CD4-positive, alpha-beta T cell treated with Interleukin-15 for 1 hour (primary cell): ENCODE measurements around the gene ABAT.
"Not testable (repeated sequence)": the region's sequence is repeated elsewhere in the genome, so short reads cannot be mapped to it uniquely, and the experiment has no call there.

Experiments used
- DNase-seq: peaks from one replicate; pipeline ENCODE4 v3.0.0-alpha.2; 2020

ABAT gene

DNA sequence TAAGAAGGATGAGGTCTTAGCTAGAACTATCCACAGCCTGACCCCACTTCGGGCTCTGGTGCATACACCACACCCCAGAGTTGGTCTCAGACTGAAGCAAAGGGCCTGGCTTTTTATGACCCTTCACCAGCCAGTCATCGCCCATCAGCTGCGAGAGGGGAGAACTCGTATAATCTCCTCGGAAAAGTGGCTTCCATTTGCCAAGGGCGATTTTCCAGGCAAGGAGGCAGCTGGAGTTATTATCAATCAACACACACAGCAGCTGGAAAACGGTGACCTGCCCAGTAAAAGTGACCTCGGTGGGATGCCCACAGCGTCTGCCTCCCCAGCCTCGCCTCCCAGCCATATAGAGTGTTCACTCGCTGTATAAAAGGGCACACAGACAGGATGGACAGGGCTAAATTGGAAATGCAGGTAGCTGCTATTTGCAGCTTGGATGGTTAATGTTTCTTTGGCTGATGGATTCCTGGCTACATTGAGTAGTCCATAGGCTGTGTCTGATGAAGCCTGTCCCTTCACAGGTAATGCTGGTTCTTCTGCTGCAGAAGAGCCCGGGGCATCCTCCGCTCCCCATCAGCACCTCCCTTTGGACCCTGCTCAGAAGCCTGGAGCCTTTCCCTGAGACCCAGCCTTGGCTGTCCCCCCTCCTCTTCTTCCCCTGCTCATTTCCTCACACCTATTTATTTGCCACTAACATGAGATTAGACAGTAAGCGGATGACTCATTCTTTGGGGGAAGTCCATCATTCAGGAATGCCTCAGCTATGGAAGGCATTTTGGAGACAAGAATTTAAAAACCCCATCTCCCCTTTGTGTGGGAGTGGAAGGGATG lies 77.3 kb downstream of the ABAT start:
- DNase-seq: no peak

DNA sequence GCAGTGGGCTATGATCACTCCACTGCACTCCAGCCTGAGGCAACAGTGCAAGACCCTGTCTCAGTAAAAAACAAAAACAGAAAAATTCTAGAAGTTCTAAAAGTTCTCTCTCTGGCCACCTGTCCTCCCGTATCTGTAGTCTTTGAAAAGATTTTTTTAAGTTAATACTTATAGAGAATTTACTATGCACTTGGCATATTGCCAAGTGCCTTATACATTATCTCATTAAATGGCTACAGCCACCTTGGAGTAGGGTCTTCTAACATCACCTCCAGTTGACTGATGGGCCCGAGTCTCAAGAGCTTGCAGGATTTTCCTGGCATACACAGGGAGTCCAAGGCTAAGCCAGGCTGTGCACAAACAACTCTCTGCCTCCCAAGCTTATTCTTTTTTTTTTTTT lies 78.3 kb downstream of the ABAT start:
- no peak for DNase-seq

DNA sequence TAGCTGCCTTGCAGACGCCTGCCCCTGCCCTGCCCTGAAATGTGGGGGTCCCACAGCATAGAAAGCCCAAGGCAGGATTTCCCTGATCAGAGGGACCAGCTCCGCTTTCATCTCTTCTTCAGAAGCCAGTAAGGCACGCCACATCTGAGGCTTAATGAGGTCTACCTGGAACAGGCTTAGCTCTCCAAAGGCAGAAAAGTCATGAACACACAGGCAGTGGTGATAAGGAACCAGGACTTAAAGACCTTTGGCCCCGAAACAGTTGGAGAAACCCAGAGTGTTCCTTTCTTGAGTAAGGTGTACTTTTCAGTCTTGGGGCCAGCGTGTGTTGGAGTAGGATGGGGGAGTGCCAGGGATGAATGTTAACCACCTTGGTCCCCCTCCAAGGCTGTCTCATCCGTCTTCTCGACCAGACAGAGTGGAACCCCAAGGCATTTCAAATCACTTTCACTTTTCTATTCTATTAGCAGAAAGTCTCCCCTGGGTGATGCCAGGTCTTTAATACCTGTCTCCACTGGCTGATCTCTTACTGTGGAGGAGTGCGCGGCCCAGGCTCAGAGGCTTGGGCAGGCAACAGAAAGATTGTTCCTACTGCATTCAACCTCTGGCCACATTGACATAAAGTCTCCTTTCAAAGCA lies 79.1 kb downstream of the ABAT start:
- no peak for DNase-seq

DNA sequence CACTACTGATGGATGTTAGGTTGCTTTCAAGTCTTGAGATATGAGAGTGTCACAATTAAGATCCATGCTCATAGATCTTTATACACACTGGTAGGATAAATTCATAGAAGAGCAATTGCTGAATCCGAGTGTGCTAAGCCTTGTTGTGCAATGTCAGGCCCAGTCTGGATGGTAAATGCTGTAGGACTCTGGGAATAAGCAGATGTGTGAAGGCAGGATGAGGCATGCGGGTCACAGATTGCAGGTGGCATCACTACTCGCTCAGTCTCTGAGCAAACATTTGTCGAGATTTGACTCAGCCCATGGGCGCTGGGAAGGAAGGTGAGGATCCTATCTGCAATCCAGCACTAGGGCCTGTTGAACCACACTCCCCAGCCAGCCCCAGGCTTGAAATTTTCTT lies 82.3 kb downstream of the ABAT start:
- DNase-seq: no peak

DNA sequence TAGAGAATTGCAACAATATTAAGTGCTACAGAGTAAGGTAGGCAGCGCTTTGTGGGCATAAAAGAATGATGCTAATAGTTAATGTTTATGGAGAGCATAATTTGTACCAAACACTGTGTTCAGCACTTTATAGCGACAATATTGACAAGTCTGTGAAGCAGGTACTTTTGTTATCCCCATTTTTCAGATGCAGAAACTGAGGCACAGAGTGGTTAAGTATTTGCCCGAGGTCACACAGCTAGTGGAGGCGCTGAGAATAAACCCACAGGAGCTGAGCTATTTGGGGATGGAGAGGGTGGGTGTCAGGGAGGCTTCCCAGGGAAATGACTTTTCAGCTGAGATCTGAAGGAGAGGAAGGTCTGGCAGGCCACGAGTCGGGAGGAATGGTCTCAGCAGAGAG lies 83.6 kb downstream of the ABAT start:
- no peak for DNase-seq

DNA sequence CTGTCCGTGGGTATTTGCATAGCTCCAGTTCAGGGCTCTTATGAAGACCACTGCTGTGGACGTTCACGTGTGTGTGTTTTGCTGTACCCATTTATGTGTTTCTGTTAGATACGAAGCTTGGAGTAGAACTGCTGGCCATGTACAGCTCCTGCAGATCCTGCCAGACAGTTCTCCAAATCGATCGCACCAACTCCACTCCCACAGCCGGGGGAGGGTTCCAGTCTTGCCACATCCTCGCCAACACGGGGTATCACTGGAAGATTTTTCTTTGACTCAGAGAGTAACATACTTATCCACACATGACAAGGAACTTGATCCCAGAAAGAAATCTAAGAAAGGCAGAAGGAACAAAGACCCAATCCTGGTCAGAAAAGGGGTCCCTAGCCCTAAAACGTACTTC lies 85.6 kb downstream of the ABAT start:
- DNase-seq: no peak

DNA sequence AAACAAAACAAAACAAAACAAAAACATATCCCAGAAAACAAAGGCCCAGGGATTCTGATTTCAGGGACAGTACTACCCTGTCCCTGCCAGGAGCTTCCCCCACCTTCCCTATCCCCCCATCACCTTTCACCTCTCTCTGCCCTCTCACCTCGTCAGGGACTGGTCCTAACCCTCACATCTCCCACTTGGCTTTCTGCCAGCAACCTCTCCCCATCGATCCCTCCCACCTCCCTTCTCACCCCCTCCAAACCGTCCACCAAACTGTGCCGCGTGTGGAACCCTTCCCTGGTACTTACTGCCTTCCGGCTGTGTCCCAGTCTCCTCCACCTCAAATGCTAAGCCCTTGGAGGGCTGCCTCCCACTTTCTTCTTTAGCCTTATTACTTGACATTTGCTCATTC lies 86.7 kb downstream of the ABAT start:
- no peak for DNase-seq

DNA sequence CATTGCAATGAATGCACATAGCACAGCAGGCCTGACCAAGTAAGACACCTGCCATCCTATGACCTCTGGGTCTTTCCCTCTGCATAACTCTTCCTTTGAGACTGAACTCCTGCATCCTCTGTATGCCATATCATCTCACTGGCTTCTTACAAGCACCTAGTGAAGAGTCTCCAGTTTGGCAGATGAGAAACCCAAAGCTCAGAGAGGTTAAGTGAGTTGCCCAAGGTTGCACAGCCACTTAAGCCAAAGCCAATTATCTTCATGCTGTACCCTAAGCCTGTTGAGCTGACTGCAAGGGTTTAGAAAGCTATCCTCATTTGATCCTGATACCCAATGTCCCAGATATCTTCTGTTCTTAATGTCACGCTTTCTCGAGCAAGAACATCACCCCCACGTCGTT lies 87.8 kb downstream of the ABAT start:
- no peak for DNase-seq

DNA sequence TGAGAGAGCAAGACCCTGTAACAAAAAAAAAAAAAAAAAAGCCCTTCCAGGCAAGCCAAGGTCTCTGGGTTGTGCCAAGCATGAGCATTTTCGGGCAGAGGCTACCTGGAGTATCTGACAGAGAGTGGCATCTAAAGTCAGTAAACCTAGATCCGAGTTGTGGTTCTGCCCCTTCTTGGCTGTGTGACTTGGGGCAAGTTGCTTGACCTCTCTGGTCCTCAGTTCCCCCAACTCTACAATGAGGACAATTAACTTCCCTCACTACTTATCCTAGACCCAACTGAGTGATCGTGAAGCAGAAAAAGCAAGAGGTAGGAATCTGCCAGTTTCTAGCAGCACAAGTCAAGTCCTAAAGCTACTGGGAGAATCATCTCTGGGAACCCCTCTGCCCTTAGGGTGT lies 88.7 kb downstream of the ABAT start:
- no peak for DNase-seq

DNA sequence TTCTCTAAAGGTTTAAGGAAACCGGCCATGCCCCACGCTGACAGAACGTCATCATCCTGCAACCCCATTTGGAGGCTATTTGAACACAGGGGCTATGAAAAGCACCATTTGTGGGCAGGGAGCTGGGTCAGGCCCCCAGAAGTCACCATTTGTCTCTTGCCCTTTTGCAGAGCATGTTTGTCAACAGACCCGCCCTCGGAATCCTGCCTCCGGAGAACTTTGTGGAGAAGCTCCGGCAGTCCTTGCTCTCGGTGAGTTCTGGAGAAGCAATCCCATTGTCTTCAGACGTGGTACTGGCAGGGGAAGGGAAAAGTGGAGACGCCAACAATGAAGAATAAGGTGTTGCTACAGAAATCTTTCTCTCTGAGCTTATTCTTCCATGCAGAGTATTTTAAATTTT lies 89.5 kb downstream of the ABAT start:
- DNase-seq: no peak

DNA sequence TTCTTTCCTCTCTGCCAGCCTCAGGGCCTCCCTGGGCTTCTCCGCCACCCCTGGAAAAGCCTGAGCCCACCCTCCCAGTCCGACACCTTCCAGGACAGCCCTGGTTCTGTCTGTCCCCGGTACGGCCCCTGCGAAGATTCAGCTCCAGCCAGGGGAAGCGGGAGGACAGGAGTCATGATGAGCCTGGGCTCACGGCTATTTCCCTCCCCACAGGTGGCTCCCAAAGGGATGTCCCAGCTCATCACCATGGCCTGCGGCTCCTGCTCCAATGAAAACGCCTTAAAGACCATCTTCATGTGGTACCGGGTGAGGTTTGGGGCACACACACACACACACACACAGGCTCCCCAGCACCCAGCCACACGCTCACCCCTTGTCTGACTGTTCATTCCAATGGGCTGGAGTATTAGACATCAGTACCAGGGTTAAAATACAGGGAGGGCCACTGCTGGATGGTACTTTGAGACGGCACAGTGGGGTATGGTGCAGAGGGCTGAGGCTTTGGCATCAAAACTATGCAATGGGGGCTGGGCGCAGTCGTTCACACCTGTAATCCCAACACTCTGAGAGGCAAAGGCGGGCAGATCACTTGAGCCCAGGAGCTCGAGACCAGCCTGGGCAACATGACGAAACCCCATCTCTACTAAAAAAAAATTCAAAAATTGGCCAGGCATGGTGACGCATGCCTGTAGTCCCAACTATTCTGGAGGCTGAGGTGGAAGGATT lies 90.3 kb downstream of the ABAT start:
- DNase-seq: no peak

DNA sequence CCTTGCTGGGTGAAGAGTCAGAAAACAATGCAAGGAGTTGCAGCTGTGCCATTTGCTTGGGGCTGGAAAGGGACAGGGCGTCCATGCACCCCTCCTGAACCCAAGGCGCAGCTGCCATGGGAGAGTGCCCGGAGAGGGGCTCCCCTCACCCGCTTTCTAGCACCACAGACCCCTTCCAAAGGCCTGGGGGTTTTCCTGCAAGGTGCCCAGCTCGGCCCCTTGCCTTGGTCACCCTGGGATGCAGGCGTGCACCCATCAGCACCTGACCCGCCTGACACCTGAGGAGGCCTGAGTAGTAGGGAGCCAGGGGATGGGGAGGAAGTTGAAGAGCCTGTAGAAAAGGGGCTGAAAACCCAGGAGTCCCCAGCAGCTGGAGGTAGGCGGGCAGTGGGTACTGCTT lies 92.8 kb downstream of the ABAT start:
- no peak for DNase-seq

DNA sequence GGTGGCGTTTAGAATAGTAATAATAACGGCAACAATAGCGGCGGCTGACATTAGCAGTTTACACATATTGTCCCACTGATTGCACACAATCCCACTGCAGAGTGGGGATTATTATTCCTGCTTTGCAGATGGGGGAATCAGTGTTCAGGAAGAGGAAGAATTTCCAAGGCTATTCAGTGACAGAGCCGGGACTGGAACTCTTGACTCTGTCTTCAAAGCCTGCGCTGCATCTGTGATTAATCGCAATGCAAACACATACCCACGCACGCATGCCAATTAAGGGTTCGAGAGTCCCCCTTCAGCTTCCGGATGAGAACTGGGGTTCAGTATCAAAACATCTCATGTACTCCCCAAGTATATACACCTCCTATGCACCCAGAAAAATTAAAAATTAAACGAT lies 93.9 kb downstream of the ABAT start:
- DNase-seq: no peak

DNA sequence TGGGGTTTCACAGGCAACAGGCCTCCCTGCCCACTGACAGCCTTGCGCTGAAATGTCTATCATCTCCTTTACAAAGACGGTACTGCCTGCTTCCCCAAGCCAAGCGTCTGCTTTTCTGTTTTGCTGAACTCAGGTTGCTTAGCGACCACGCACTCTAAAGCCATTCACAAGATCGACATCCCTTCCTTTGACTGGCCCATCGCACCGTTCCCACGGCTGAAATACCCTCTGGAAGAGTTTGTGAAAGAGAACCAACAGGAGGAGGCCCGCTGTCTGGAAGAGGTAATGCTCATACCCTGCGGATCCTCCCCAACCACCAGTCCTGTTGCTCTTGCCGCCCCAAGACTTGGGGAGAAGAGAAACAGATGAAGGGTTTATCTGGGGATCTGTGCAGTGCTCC lies 94.3 kb downstream of the ABAT start:
- no peak for DNase-seq

DNA sequence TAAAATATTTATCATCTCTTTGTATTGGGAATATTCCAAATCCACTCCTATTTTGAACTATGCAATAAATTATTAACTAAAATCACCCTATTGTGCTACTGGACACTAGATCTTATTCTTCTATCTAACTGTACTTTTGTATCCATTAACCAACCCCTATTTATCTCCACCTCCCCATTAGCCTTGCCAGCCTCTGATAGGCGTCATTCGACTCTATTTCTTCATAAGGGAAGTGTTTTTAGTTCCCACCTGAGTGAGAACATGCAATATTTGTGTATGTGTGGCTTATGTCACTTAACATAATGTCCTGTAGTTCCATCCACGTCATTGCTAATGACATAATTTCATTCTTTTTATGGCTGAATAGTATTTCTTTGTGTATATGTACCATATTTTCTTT lies 99.1 kb downstream of the ABAT start:
- DNase-seq: no peak

DNA sequence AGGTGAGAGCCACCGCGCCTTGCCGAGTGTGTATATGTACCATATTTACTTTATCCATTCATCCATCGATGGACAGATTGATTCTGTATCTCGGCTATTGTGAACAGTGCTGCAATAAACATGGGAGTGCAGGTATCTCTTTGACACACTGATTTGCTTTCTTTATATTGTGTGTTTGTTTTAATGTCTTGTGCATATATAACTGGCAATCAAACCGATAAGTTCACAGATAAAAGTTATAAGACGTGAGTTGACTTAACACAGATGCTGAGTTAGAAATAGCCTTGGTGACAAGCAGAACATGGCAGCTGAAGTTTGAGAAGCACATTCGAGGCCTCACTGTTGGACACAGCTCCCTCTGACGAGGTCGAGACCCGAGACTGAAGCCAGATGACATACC lies 99.8 kb downstream of the ABAT start:
- no peak for DNase-seq

DNA sequence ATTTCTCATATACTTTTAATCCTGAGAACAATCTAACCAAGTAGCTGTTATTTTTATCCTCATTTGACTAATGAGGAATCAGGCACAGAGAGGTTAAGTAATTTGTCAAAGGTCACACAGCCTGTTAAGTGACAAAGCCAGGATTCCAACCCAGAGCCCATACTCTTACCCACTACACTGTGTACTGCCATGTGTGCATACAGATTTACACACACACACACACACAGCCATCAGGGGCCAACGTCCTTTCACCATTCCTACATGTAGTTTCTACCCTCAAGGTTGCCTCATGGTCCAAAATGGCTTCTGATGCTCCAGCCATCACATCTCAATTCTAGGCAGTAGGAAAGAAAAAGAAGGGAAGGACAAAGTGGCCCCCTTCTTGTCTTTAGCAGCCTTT lies 100.9 kb downstream of the ABAT start:
- DNase-seq: no peak

DNA sequence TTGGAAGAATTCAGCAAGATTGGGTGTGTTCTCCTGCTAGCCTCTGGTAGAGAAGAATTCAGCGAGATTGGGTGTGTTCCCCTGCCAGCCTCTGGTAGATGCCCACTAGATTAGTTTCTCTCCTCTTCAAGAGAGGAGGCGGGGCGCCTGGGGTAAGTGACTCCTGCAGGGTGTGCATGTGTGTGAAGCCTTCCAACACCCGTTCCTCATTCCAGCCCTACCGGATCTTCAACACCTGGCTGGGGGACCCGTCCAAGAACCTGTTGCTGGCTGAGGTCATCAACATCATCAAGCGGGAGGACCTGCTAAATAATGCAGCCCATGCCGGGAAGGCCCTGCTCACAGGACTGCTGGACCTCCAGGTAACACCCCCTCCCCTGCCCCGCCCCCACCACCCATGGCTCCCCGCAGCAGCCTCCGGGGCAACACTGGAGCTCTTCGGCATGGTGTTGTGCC lies 101.7 kb downstream of the ABAT start:
- no peak for DNase-seq

DNA sequence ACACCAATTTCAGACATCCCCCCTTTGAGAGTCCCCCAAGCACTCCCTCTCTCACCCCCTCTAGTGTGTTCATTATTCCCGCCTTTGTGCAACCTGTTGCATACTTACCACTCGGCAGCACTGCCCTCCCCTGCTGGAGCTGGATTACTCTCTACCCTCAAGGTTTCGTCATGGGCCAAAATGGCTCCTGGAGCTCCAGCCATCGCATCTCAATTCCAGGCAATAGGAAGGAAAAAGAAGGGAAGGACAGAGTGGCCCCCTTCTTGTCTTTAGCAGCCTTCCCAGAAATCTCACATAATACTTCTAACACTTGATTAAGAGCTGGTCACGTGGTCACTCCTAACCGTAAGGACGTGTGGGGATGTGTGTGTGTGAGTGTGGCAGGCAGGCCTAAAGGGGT lies 102.8 kb downstream of the ABAT start:
- no peak for DNase-seq

DNA sequence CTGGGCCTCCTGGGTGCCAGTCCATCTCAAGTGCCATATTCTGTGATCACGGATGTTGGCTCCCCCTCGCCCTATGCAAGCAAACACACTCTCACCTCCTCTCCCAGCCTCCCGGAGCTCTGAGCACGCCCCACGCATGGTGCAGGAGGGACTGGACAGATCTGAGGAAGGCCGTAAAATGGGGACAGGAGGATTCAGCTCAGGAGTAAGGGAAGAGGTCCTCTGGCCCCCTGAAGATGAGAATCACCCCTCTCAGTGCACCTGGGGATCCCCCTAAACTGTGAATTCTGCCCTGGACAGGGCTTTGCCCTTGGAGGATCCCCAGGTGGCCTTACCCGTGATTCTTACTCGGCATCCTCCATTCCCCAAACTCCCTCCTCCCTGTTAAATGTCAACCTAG lies 107.4 kb downstream of the ABAT start:
- no peak for DNase-seq

DNA sequence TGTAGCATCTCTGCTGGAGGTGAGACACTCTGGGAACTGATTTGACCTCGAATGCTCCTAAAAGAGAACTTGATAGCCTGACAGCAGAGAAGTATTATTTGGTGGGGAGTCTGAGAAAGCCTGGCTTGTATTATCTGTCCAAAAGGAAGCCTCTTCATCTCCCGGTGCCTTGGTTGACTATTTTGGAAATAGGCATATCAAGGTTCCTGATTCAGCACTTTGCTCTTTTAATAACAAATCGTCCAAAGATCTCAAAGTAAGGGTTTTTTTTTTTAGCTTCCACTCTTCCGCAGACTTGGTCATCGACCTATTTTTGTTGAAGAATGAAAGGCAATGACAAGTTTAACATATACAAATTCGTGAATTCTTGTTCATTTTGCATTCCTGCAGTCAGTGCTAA lies 108.3 kb downstream of the ABAT start:
- no peak for DNase-seq

DNA sequence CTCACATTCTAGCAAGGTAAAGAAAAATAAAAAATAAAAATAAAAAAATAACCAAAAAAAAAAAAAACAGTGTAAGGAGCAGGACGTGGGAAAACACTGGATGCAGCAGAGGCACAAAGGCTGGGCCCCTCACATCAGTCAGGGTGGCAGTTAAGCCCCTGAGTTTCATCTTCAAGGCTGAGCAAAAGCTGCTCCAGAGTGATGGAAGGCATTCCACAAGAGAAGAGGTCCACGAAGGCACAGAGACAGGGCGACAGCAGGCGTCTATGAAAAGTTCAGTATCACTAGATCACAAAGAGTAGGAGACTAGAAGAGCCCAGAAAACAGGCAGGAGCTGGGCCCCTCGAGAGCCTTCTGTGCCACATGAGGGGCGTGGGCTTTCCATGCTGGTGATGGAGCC lies 111.0 kb downstream of the ABAT start:
- DNase-seq: no peak

DNA sequence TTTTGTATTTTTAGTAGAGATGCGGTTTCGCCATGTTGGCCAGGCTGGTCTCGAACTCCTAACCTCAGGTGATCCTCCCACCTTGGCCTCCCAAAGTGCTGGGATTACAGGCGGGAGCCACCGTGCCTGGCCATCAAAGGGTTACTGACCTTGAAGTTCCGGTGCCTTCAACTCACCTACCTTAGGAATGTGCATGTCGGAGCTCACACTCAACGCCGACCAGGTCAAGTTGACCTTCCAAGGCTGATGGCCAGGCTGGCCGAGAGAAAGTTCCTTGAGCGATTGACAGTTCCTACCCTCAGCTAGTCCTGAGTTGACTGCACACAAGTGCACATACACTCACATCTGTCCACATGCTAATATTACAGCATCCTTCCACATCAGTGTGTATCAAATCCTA lies 111.9 kb downstream of the ABAT start:
- DNase-seq: not testable (repeated sequence)

DNA sequence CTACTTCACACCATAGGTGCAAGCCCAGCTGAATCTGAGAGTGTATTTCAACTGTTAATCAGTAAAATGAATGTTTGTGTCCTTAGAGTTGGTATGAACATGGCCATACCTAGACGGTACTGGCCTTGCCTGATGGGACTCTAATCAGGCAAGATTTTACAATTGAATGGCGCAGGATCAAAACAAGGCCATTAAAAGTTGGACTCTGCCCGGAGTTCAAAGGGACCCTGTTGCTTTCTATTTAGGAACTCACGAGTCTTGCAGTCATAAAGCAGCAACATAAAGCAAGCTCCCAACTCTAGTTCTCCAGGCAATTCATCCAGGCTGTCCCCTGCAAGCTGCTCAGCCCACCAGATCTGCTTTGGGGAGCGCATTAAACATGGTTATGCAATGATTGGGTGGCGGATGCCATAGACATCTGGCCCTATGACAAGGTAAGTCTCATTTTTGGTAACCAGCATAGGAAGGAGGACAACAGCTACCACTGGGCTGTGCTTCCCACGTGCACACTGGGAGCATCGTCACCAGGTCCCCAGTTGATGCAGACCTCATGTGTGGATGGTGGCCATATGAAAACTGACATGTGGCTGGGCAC lies 114.3 kb downstream of the ABAT start:
- no peak for DNase-seq
